ENCODE measurements around the gene SPNS3.

DNA sequence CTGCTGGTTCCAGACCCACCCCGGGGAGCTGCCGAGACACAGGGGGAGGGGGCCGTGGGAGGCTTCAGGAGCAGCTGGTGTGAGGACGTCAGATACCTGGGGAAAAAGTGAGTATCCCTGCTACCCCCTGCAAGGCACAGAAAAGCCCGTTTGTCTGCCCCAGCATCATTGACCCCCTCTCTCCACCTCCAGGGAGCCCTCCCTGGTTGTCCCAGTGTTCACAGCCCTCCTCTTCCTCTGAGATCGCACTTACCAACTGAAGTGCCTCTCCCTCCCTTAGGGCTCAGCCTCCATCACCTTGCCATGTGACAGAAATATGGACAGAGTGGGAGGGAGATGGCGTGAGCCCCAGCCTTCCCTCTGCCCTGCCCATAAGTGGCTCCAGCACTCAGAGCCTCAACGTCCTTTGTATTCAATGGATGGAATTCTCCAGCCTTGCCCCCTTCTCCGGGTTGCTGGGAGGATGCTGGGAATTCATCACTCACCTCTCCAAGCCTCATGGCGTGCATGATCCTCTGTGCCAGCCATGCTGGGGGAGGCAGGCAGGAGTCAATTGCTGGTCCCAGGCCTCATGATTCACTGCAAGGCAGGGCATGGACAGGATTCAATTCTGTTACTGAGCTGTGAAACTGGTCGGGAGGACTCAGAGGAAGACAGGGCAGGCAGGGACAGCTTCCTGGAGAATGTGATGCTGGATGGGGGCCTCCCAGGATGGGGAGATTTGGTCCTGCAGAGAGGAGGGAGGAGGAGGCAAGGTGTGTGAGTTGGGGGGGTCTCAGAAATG lies 14.6 kb downstream of the SPNS3 start:
- TF ChIP-seq, protein P1, sequence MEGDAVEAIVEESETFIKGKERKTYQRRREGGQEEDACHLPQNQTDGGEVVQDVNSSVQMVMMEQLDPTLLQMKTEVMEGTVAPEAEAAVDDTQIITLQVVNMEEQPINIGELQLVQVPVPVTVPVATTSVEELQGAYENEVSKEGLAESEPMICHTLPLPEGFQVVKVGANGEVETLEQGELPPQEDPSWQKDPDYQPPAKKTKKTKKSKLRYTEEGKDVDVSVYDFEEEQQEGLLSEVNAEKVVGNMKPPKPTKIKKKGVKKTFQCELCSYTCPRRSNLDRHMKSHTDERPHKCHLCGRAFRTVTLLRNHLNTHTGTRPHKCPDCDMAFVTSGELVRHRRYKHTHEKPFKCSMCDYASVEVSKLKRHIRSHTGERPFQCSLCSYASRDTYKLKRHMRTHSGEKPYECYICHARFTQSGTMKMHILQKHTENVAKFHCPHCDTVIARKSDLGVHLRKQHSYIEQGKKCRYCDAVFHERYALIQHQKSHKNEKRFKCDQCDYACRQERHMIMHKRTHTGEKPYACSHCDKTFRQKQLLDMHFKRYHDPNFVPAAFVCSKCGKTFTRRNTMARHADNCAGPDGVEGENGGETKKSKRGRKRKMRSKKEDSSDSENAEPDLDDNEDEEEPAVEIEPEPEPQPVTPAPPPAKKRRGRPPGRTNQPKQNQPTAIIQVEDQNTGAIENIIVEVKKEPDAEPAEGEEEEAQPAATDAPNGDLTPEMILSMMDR (IDR thresholded peaks at IDR 0.05; ENCODE audit: extremely low read depth in 1 of 2, insufficient read depth in 1 of 2, low read depth in 1 of 2, low read length in 2 of 2), result no peak
- TF ChIP-seq POLR2AphosphoS5 (IDR thresholded peaks at IDR 0.05; ENCODE audit: insufficient read depth, low read depth, low read length), result no peak
- no peak for TF ChIP-seq POLR2A (IDR thresholded peaks at IDR 0.05; ENCODE audit: low read depth, low read length)

Data from endothelial cell of umbilical vein (primary cell).